GF-D8 (cell line): ENCODE results near the gene NLRC3.
"Not testable (repeated sequence)": the region's sequence is repeated elsewhere in the genome, so short reads cannot be mapped to it uniquely, and the experiment has no call there.

ENCODE experiments used
- DNase-seq: peaks from one replicate; lab custom pipeline; 2025; lab: John Stamatoyannopoulos, UW

Gene NLRC3, protein sequence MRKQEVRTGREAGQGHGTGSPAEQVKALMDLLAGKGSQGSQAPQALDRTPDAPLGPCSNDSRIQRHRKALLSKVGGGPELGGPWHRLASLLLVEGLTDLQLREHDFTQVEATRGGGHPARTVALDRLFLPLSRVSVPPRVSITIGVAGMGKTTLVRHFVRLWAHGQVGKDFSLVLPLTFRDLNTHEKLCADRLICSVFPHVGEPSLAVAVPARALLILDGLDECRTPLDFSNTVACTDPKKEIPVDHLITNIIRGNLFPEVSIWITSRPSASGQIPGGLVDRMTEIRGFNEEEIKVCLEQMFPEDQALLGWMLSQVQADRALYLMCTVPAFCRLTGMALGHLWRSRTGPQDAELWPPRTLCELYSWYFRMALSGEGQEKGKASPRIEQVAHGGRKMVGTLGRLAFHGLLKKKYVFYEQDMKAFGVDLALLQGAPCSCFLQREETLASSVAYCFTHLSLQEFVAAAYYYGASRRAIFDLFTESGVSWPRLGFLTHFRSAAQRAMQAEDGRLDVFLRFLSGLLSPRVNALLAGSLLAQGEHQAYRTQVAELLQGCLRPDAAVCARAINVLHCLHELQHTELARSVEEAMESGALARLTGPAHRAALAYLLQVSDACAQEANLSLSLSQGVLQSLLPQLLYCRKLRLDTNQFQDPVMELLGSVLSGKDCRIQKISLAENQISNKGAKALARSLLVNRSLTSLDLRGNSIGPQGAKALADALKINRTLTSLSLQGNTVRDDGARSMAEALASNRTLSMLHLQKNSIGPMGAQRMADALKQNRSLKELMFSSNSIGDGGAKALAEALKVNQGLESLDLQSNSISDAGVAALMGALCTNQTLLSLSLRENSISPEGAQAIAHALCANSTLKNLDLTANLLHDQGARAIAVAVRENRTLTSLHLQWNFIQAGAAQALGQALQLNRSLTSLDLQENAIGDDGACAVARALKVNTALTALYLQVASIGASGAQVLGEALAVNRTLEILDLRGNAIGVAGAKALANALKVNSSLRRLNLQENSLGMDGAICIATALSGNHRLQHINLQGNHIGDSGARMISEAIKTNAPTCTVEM

DNA sequence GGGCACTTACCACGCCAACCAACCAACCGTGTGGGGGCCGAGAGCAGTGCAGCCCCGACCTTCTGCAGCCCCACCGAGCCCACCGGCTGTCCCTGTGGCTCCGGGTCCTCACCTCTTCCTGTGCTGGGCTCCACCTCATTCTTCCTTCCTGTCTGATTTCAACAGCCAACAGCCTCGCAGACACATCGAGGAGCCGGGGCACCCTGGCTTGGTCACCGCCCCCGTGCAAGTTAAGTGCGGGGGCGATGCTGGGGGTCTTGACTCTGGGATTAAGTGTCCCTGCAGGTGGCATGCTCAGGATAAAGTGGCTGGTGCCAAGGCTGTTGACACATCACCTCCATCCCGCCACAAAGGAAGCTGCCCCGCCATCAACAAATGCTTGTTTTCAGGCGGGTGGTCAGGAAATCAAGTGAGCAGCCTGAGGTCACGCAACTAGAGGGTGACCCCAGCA lies at the start of gene NLRC3:
NLRC3 (minus strand) TSS at position 102 of the 451 bp plus-strand sequence. CDS start 12,367 bp downstream, outside the sequence.
- DNase-seq: peak; percentile 42

DNA sequence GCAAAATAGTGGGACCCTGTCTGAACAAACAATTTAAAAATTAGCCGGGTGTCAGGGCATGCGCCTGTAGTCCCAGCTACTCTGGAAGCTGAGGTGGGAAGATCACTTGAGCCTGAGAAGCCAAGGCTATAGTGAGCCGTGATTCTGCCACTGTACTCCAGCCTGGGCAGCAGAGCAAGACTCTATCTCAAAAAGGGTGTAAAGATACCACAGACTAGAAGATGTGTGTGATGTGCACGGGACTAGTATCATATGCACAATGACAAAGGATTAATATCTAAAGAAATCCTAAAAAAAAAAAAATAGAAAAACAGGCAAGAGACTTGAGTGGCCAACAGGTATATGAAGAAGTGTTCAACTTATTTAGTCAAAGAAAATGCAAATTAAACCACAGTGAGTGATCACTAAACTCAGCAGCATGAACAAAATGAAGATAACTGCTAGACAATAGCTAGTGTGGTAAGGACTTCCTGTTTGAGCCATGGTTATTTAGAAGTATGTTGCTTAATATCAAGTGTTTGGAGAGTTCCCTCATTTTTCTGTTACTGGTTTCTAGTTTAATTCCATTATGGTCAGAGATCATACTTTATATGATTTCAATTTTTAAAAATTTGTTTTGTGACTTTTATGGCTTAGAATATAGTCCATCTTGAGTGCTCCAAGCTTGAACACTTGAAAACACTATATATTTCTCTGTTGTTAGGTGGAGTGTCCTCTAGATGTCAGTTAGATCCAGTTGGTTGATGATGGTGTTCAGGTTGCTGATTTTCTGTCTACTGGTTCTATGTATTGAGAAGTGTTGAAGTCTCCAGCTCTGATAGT lies 48.9 kb upstream of the NLRC3 start:
- peak; percentile 60 for DNase-seq

DNA sequence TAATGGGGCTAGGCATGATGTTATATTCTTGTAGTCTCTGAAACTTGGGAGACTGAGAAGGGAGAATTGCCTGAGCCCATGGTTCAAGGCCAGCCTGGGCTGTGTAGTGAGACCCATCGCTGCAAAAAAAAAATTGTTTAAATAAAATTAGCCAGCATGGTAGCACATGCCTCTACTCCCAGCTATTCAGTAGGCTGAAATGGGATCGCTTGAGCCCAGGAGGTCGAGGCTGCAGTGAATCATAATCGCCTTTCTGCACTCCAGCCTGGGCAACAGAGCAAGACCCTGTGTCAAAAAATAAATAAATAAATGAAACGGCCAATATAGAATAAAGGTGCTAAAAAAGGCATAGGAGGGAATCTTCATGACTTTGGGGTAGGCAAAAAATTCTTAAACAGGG lies 48.1 kb upstream of the NLRC3 start:
- no peak for DNase-seq

DNA sequence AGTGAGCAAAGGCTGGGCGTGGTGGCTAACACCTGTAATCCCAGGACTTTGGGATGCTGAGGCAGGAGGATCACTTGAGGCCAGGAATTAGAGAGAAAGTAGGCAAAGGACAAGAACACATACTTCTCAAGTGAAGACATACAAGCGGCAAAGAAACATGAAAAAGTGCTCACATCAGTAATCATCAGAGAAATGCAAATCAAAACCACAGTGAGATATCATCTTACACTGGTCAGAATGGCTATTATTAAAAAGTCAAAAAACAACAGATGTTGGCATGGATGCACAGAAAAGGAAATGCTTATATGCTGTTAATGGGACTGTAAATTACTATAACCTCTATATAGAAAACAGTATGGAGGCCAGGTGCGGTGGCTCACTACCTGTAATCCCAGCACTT lies 46.4 kb upstream of the NLRC3 start:
- DNase-seq: no peak

DNA sequence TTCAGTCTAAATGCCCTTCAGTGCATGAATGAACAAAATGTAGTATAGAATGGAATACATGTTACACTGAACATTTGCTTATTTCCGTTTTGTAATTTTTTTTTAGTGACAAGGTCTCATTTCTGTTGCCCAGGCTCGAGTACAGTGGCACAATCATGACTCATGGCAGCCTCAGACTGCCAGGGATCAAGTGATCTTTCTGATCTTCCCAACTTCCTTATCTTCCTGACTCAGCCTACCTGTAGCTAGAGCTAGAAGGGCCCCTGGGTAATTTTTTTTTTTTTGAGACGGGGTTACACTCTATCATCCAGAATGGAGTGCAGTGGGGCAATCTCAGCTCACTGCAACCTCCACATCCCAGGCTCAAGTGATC lies 41.6 kb upstream of the NLRC3 start:
- DNase-seq: no peak

DNA sequence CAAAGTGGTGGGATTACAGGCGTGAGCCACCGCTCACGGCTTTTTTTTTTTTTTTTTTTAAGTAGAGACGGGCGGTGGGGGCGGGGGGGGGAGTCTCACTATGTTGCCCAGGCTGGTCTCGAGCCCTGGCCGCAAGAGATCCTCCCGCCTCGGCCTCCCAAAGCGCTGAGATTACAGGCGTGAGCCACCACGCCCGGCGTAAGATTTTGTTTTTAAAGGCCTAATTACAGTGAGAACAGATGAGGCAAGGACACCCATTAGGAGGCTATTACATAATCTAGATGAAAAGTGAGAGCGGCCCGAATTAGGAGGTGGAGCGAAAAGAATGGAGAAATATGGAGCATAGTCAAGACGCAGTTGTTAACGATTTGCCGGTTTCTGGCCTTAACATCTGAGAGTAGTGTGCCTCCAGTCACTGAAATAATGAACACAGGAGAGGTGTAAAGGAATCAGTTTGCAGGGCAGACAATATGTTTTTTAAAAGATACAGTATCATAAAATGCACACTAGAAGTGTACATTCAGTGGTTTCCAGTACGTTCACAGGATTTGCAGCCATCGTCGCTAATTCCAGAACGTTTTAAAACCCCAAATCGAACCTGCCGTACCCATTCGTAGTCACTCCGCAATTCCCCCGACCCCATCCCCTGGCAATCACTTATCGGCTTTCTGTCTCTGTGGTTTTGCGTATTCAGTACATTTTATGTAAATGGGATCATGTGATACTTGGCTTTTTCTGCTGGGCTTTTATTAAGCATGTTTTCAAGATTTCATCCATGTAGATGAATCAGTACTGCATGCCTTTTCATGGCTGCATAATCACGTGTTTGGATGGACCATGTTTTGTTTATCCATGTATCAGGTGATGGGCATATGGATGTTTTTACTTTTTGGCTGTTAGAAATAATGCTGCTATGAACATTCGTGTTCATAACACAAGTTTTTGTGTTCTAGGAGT lies 35.6 kb upstream of the NLRC3 start:
- peak; percentile 31 for DNase-seq

DNA sequence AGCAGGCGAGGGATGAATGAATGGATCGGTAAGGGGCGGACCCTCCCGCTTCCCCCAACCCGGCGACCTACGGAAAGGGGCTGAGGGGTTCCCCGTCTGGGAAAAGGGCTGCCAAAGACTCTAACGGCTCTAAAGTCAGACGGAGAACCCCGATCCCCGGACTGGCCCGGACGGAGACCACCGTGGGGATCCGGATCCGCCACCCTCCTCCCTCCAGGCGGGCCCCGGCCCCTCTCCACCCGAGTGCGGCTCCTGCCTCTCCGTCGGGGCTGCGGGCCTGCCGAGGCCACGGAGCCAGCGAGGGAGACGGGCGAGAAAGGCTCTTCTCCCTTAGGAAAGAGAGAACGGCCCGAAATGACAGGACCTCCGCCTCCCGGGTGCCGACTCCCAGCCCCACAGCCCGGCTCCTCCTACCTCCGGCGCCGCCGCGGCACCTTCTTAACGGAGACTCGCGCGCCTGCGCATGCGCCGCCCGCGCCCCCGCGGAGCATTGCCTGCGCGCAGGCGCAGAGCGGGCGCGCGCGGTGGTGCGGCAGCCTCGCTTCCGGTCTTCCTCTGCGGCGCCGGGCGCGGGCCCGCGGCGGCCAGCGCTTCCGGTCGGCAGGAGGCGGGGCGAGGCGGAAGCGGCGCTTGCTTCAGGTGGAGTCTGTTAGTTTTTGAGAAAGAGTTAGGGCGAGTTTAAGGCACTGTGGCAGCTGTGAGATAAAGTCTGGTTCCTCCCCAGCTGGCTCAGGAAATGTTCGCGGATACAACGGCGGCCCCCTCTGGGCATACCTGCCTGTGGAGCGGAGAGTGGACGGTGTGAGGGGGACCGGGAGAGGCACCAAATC lies 34.2 kb upstream of the NLRC3 start, which contains the start of gene SLX4:
SLX4 (minus strand) TSS at position 461 of the 830 bp plus-strand sequence. CDS start 2,642 bp downstream, outside the sequence.
- peak; percentile 85 for DNase-seq

DNA sequence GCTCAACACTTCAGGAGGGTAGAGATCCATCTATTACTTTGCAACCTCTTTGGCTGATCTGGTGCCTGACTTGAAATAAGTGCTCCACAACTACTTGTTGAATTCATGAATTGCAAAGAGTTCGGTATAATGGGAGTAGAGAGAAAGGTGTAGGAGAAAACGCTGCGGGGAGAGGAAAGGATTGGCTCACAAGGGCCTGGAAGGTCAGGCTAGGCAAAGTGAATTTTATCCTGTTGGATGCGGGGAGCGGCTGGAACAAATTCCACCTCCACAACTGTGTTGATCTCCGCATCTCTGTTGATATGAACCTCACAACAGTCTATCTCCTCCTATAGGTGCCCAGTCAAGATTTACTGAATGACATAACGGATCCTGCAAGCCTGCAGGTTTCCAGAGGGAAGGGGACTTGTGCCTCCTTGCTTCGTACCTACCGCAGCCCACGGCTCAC lies 33.5 kb upstream of the NLRC3 start:
- DNase-seq: no peak

DNA sequence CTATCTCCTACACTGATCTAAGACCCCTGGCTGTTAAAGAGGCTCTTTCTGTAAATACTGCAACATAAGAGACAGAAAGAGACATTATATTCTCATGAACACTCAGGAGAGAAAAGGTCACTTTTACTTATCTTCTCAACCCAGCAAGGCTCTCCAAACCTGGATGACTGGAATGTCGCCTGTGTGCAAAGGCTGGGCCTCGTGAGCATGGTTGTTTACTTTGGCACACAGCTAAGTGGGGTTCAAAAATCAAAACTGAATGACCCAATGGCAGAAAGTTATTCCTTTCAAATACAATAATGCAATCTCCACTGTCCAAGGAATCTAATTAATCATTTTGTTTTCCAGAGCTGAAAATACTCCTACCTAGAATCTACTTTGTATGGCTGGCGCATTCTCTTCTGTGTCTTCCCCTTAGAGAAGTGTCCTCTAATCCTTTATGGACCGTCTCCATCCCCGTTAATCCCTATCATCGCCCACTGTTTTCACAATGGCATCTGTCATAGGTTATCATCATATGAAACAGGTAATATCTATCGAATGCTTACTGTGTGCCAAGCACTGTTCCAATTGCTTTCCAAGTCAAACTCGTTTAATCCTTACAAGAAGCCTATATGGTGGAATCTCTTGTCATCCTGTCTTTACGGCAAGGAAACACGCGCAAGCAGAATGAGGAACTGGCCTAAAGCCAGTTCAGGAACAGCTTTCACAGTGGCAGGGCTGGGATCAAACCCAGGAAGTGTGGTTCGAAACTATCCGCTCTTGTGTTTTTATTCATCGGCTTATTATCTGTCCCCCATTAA lies 32.9 kb upstream of the NLRC3 start:
- peak; percentile 21 for DNase-seq

DNA sequence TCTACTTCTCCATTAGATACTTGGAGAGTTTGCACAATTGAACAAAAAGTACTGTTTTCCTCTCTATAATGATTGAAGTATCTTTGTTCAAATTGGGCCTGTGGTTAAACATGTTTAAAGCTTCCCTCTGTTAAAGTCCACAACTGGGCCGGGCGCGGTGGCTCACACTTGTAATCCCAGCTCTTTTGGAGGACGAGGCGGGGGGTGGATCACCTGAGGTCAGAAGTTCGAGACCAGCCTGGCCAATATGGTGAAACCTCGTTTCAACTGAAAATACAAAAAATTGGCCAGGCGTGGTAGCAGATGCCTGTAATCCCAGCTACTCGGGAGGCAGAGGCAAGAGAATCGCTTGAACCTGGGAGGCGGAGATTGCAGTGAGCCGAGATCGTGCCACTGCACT lies 31.8 kb upstream of the NLRC3 start:
- not testable (repeated sequence) for DNase-seq

DNA sequence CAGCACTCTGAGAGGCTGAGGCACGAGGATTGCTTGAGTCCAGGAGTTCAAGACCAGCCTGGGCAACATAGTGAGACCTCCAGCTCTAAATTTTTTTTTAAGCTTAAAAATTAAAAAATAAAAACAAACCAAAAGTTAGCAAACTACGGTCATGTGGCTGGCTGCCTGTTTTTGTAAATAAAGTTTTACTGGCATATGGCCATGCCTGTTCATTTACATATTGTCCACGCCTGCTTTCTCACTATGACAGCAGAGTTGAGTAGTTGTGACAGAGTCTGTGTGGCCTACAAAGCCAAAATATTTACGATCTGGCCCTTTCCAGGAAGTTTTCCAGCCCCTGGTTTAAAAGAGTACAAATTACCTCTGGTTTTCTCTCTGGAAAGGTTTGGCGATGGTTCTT lies 30.9 kb upstream of the NLRC3 start:
- no peak for DNase-seq

DNA sequence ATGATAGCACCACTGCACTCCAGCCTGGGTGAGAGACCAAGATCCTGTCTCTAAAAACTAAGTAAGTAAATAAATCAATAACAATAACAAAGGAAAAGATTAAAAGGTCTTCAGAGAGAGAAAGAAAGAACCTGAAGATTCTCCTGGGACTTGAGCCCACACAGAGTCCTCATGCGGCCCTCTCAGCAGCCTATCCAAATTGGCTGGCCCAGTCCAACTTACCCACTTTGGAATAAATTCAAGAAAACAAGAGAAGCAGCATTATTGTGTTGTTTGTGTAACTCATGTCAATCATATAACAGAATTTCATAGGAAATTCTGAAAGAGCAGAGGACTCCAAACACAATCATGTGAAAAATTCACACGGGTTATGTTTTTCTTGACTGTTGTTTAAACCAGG lies 30.4 kb upstream of the NLRC3 start:
- no peak for DNase-seq

DNA sequence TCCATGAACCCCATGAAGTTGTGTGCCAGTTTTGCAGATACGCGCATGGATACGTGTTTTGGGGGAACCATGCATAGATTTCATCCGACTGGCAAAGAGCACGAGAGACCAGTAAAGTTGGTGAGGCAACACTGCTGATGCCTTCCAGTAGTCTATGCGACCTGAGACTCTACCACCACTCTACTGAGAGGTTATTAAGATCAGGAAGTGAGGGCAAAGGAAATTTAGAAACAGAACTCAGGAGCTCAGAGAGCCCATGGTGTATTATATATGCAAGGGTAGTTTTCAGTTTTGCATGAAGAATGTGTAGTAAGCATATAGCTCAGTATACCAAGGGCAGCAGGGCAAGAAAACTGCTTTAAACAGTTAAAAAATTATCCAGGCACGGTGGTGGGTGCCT lies 30.0 kb upstream of the NLRC3 start:
- no peak for DNase-seq

DNA sequence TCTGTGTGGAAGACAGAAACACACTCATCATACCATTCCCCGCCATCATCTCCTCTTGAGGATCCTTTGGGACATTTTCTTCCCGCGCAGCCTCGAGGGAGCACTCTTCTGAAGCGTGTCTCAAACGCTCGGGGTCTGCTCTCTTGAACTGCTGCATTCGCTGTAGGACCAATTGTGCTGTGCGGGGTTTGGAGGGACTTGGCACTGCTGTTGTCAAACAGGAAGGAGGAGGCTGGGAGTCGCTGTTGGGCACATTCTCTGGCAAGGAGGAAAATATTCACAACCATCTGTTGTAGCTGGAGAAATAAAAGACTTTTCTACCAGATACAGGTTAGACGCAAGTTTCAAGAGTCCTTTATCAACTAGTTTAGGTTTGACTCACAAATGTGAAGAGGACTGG lies 29.2 kb upstream of the NLRC3 start:
- no peak for DNase-seq

DNA sequence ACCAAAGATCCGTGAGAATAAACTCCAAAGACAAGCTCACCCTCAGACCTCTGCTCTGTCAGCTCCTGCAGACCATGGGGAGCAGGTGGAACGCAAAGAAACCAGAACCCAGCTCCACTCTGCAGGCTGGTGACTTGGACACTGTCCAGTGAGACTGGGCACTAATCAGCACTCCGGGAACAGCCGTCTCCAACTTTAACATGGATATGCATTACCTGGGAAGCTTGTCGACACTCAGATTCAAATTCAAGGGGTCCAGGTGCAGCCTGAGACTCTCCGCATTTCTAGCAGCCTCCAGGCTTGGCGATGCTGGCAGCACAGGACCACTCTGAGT lies 25.1 kb upstream of the NLRC3 start:
- DNase-seq: no peak

DNA sequence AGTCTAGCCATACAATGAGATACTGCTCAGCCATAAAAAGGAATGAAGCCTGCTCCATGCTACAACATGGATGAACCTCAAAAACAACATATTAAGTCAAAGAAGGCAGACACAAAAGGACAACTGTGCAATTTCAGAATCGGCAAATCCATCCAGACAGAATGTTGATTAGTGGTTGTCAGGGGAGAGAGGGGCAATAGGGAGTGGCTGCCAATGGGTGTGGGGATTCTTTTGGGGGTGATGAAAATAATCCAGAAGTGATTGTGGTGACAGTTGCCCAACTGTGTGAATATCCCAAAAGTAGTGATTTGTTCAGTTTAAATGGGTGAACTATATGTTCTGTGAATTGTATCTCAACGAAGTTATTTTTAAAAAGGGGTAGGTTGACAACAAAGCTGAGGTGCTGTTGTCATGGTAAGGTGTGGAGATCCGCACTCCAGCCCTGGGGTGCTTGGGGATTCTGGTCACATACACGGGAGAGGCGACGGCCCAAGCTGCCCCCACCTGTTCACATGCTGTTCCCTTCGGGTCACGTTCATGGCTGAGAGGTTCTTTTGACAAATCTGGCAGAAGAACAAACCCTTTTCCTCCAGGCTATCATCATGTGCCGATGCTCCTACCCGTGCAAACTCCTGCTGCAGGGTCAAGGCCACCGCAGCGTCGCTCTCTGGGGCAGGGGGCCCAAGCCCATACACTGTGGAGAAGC lies 24.6 kb upstream of the NLRC3 start:
- DNase-seq: no peak

DNA sequence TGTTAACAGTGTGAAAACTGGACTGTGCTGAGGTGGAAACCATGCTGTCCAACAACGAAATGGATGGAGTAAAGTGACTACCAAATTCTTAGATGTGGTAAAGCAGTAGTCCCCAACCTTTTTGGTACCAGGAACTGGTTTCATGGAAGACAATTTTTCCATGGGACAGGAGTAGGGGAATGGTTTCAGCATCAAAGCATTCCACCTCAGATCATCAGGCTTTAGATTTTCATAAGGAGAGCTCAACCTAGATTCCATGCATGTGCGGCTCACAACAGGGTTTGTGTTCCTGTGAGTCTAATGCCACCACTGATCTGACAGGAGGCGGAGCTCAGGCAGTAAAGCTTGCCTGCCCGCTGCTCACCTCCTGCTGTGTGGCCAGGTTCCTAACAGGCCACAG lies 22.7 kb upstream of the NLRC3 start:
- no peak for DNase-seq

DNA sequence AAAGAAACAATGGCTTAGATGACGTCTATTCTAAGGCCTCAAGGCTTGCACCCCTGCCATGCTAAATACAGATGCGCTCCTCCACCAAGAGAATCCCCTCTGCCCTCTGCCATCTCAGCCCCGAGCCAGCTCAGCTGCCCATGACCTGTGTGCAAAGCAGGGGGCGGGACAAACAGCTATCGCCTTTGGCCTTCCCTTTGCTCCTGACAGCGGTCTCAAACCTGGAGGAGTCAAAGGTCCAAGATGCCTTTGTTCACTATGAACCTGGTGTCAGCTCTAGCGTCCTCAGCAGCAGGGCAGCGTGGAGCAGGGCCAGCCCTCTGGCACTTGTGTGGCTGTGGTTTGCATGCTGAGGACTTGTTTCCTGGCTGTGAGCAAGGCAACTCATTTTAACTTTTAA lies 21.9 kb upstream of the NLRC3 start:
- DNase-seq: no peak
